Pericardium fibroblast (primary cell): ENCODE data around the gene DDX39A. TPM values are rescaled to one million over a fixed set of nuclear protein-coding genes. Genes with fewer than 3 reads are reported as not detected.

Experiments
- total RNA-seq: library from RNA; depleted of rRNA; stranded (reverse); fragments of >200 nt; gene quantifications from 2 replicates; pipeline ENCODE4 v1.2.3, GENCODE V29; 2015

Gene DDX39A
- 28.9 and 55.7 TPM in 2 replicates for total RNA-seq

GRCh38 chr19:14419106-14419813, at the start of gene DDX39A:
Gene DDX39A, minus strand, starts transcription at chr19:14419341. Its CDS starts 6,121 bp downstream, at chr19:14413220.

GRCh38 chr19:14432791-14433553, 13.8 kb upstream of the DDX39A start, which contains the start of gene PKN1:
Gene PKN1, plus strand, starts transcription at chr19:14433306. Its CDS starts 216 bp downstream, at chr19:14433522.

Other genes starting within 250 kb of the DDX39A start
- gene ADGRL1, start 213.2 kb downstream of the DDX39A start, total RNA-seq: 10.4 and 12.8 TPM in 2 replicates
- gene ADGRE5, start 37.9 kb downstream of the DDX39A start, total RNA-seq: 10.0 and 12.9 TPM in 2 replicates
- 97.4 and 115 TPM in 2 replicates for gene PKN1, start 14.0 kb upstream of the DDX39A start, total RNA-seq
- gene PTGER1, start 56.0 kb upstream of the DDX39A start, total RNA-seq: 3.0 and 8.2 TPM in 2 replicates
- gene GIPC1, start 76.8 kb upstream of the DDX39A start, total RNA-seq: 91.2 and 144 TPM in 2 replicates
- gene DNAJB1, start 99.1 kb upstream of the DDX39A start, total RNA-seq: 90.6 and 96.5 TPM in 2 replicates
- 51.3 and 61.5 TPM in 2 replicates for gene TECR, start 110.3 kb upstream of the DDX39A start, total RNA-seq
- 282 and 361 TPM in 2 replicates for gene NDUFB7, start 152.7 kb upstream of the DDX39A start, total RNA-seq
- gene CLEC17A, start 163.7 kb upstream of the DDX39A start, total RNA-seq: not detected in 2 replicates